Cerebellar cortex (tissue), 1 donor: ENCODE measurements around the gene TMEM30B.

ENCODE experiments used
- DNase-seq: peaks from one replicate; pipeline ENCODE4 v3.0.0-alpha.2; 2015; ENCODE audit warnings: low spot score

TMEM30B gene

GRCh38 chr14:61298824-61299223 is 17.7 kb upstream of the TMEM30B start:
- DNase-seq = no peak

- no peak for DNase-seq
Observed at GRCh38 chr14:61297581-61297980, 16.4 kb upstream of the TMEM30B start.

- DNase-seq = peak; percentile 12
Observed at GRCh38 chr14:61296719-61297502, 15.8 kb upstream of the TMEM30B start.

- DNase-seq = no peak
Observed at GRCh38 chr14:61296151-61296550, 15.0 kb upstream of the TMEM30B start.

GRCh38 chr14:61290701-61291100 is 9.6 kb upstream of the TMEM30B start:
- no peak for DNase-seq

- DNase-seq = no peak
Observed at GRCh38 chr14:61288720-61289119, 7.6 kb upstream of the TMEM30B start.

- DNase-seq = no peak
Observed at GRCh38 chr14:61288228-61288627, 7.1 kb upstream of the TMEM30B start.

GRCh38 chr14:61287196-61287595 is 6.1 kb upstream of the TMEM30B start:
- DNase-seq = no peak

GRCh38 chr14:61285364-61285763 is 4.2 kb upstream of the TMEM30B start:
- DNase-seq = no peak

- DNase-seq = no peak
Observed at GRCh38 chr14:61284001-61284400, 2.9 kb upstream of the TMEM30B start.

- DNase-seq = no peak
Observed at GRCh38 chr14:61282746-61283145, 1.6 kb upstream of the TMEM30B start.

GRCh38 chr14:61281948-61282275 is 774 bp upstream of the TMEM30B start:
- no peak for DNase-seq

- DNase-seq = no peak
Observed at GRCh38 chr14:61280526-61281185, 482 bp downstream of the TMEM30B start.

- DNase-seq = no peak
Observed at GRCh38 chr14:61280092-61280525, 1.0 kb downstream of the TMEM30B start.

GRCh38 chr14:61279082-61279481 is 2.1 kb downstream of the TMEM30B start:
- DNase-seq = no peak

GRCh38 chr14:61277784-61278183 is 3.4 kb downstream of the TMEM30B start:
- DNase-seq = no peak

- no peak for DNase-seq
Observed at GRCh38 chr14:61277232-61277631, 3.9 kb downstream of the TMEM30B start.

- no peak for DNase-seq
Observed at GRCh38 chr14:61271552-61271951, 9.6 kb downstream of the TMEM30B start.

- no peak for DNase-seq
Observed at GRCh38 chr14:61270714-61271113, 10.4 kb downstream of the TMEM30B start.

GRCh38 chr14:61269321-61270083 is 11.6 kb downstream of the TMEM30B start:
- DNase-seq = peak; percentile 62

GRCh38 chr14:61268812-61269211 is 12.3 kb downstream of the TMEM30B start:
- DNase-seq = no peak

GRCh38 chr14:61266891-61267740 is 14.0 kb downstream of the TMEM30B start:
- DNase-seq = no peak
